ENCODE data around the gene BGLAP. TPM values are rescaled to one million over a fixed set of nuclear protein-coding genes. Genes with fewer than 3 reads are reported as not detected.

Gene BGLAP
- polyA plus RNA-seq, 3 donors: 2.2 TPM; not detected in 2

- Histone ChIP-seq H3K27me3 (ENCODE audit: control insufficient read depth in 2 of 2, insufficient read depth in 2 of 2, low read length in 2 of 2) (peaks cover 10 to 31% of the 10 kb centered on the region in 2 donors), H4K20me1 (ENCODE audit: insufficient read depth, low read length) (peaks cover 40% of the 10 kb centered on the region), H3K4me3 (replicated peaks in 1 of 3; ENCODE audit: low read depth in 2 of 3, low read length in 3 of 3) (peak overlapping the region in 1 of 3 experiments; percentile 38), H3K4me1 (ENCODE audit: control insufficient read depth in 1 of 2, insufficient read depth in 2 of 2, low read length in 2 of 2) (peaks cover 9 to 14% of the 10 kb centered on the region in 2 donors), H3K9ac (ENCODE audit: insufficient read depth, low read length, poor library complexity, severe bottlenecking) (no peak overlapping the region), H3K79me2 (ENCODE audit: insufficient read depth, low read length) (no peaks in the 10 kb centered on the region), H3K9me3 (replicated peaks in 1 of 2; ENCODE audit: control insufficient read depth in 1 of 2, insufficient read depth in 1 of 2, low read length in 2 of 2) (peaks cover 0 to 12% of the 10 kb centered on the region in 2 donors), H3K36me3 (replicated peaks in 1 of 2; ENCODE audit: control insufficient read depth in 1 of 2, insufficient read depth in 2 of 2, low read length in 2 of 2) (peaks cover 27% of the 10 kb centered on the region in 2 donors), H2AFZ (ENCODE audit: insufficient read depth, low read depth, low read length, poor library complexity, severe bottlenecking) (no peak overlapping the region), H3K27ac (ENCODE audit: low read depth in 1 of 2, low read length in 2 of 2) (no peak overlapping the region), H3K4me2 (replicated peaks; ENCODE audit: extremely low read depth, low read length, poor library complexity, severe bottlenecking) (peak overlapping the region; percentile 45)
- no peak for DNase-seq
- peaks cover 14% of the 10 kb centered on the region for H3K4me1 Mint-ChIP-seq
- H3K9me3 Mint-ChIP-seq: peaks cover 0 to 9% (median 0%) of the 10 kb centered on the region in 7 donors
- intact Hi-C loops (cut with micrococcal nuclease): no loop called here
- peaks cover 21 to 37% (median 35%) of the 10 kb centered on the region in 3 donors for H3K27me3 Mint-ChIP-seq (ENCODE audit: low read depth in 3 of 3)
- H3K4me3 Mint-ChIP-seq: peak overlapping the region; percentile 34 to 79
- no peak overlapping the region for H3K27ac Mint-ChIP-seq
- whole genome bisulfite sequencing (ENCODE audit: insufficient coverage): 15% methylated on average over 5 of the region's 10 CpGs
- TF ChIP-seq CTCF (IDR thresholded peaks at IDR 0.05): no peak
- H3K36me3 Mint-ChIP-seq: peaks cover 30 to 38% of the 10 kb centered on the region in 2 donors
Measured at GRCh38 chr1:156246241-156246780, 4.3 kb downstream of the BGLAP start.

- H3K4me3 ChIP-seq (replicated peaks in 1 of 3; ENCODE audit: low read depth in 2 of 3, low read length in 3 of 3): no peak overlapping the region
- H3K27ac Mint-ChIP-seq: no peak overlapping the region
- H3K4me1 ChIP-seq (ENCODE audit: control insufficient read depth in 1 of 2, insufficient read depth in 2 of 2, low read length in 2 of 2): peaks cover 9 to 14% of the 10 kb centered on the region in 2 donors
- peaks cover 14% of the 10 kb centered on the region for H3K4me1 Mint-ChIP-seq
- H2AFZ ChIP-seq (ENCODE audit: insufficient read depth, low read depth, low read length, poor library complexity, severe bottlenecking): no peak overlapping the region
- no peak overlapping the region for H3K4me2 ChIP-seq (replicated peaks; ENCODE audit: extremely low read depth, low read length, poor library complexity, severe bottlenecking)
- DNase-seq: no peak
- intact Hi-C loops (cut with micrococcal nuclease): no loop called here
- peaks cover 0 to 12% of the 10 kb centered on the region in 2 donors for H3K9me3 ChIP-seq (replicated peaks in 1 of 2; ENCODE audit: control insufficient read depth in 1 of 2, insufficient read depth in 1 of 2, low read length in 2 of 2)
- TF ChIP-seq CTCF (IDR thresholded peaks at IDR 0.05): no peak
- peaks cover 36 to 40% of the 10 kb centered on the region in 2 donors for H3K36me3 Mint-ChIP-seq
- no peak overlapping the region for H3K4me3 Mint-ChIP-seq
- peaks cover 10 to 31% of the 10 kb centered on the region in 2 donors for H3K27me3 ChIP-seq (ENCODE audit: control insufficient read depth in 2 of 2, insufficient read depth in 2 of 2, low read length in 2 of 2)
- no peaks in the 10 kb centered on the region for H3K79me2 ChIP-seq (ENCODE audit: insufficient read depth, low read length)
- H3K27me3 Mint-ChIP-seq (ENCODE audit: low read depth in 3 of 3): peaks cover 21 to 37% (median 35%) of the 10 kb centered on the region in 3 donors
- peaks cover 0 to 9% (median 0%) of the 10 kb centered on the region in 7 donors for H3K9me3 Mint-ChIP-seq
- 93% methylated on average over 10 of the region's 16 CpGs for WGBS (ENCODE audit: insufficient coverage)
- no peak overlapping the region for H3K9ac ChIP-seq (ENCODE audit: insufficient read depth, low read length, poor library complexity, severe bottlenecking)
- H3K27ac ChIP-seq (ENCODE audit: low read depth in 1 of 2, low read length in 2 of 2): no peak overlapping the region
- peaks cover 41% of the 10 kb centered on the region for H4K20me1 ChIP-seq (ENCODE audit: insufficient read depth, low read length)
- peaks cover 32 to 33% of the 10 kb centered on the region in 2 donors for H3K36me3 ChIP-seq (replicated peaks in 1 of 2; ENCODE audit: control insufficient read depth in 1 of 2, insufficient read depth in 2 of 2, low read length in 2 of 2)
Measured at GRCh38 chr1:156246781-156247459, 4.9 kb downstream of the BGLAP start.

Data from CD14-positive monocyte (primary cell).